ENCODE results near the gene TMEM80.

Gene TMEM80

GRCh38 chr11:709109-709997, 13.7 kb downstream of the TMEM80 start:
- Histone ChIP-seq H3K4me2 (ENCODE audit: low read length) (no peak overlapping the region), H4K20me1 (ENCODE audit: insufficient read depth, low read length) (no peaks in the 10 kb centered on the region), H3K4me3 (ENCODE audit: low read length) (no peak overlapping the region), H3K79me2 (ENCODE audit: low read length) (no peaks in the 10 kb centered on the region), H2AFZ (ENCODE audit: low read depth, low read length) (no peak overlapping the region), H3K9me3 (ENCODE audit: insufficient read depth, low read length) (no peaks in the 10 kb centered on the region), H3K27me3 (ENCODE audit: low read depth, low read length) (peaks cover 4% of the 10 kb centered on the region; the same call in 1 of the 2 replicates), H3K4me1 (ENCODE audit: low read length) (peaks cover 13% of the 10 kb centered on the region), H3K9ac (ENCODE audit: low read length) (no peak overlapping the region), H3K36me3 (replicated peaks; ENCODE audit: low read depth, low read length) (no peaks in the 10 kb centered on the region), H3K27ac (ENCODE audit: low read length) (no peak overlapping the region)
- no peak for TF ChIP-seq EZH2phosphoT487 (IDR thresholded peaks at IDR 0.05; ENCODE audit: low read depth)
- no peak for TF ChIP-seq CTCF (IDR thresholded peaks at IDR 0.05; ENCODE audit: low read depth, low read length)

- Histone ChIP-seq H3K4me2 (ENCODE audit: low read length) (no peak overlapping the region), H3K4me3 (ENCODE audit: low read length) (no peak overlapping the region), H3K9ac (ENCODE audit: low read length) (no peak overlapping the region), H3K36me3 (replicated peaks; ENCODE audit: low read depth, low read length) (no peaks in the 10 kb centered on the region), H3K4me1 (ENCODE audit: low read length) (peaks cover 13% of the 10 kb centered on the region), H3K27ac (ENCODE audit: low read length) (no peak overlapping the region), H3K27me3 (ENCODE audit: low read depth, low read length) (peaks cover 4% of the 10 kb centered on the region; the same call in 1 of the 2 replicates), H2AFZ (ENCODE audit: low read depth, low read length) (no peak overlapping the region), H4K20me1 (ENCODE audit: insufficient read depth, low read length) (no peaks in the 10 kb centered on the region), H3K9me3 (ENCODE audit: insufficient read depth, low read length) (no peaks in the 10 kb centered on the region), H3K79me2 (ENCODE audit: low read length) (no peaks in the 10 kb centered on the region)
- TF ChIP-seq EZH2phosphoT487 (IDR thresholded peaks at IDR 0.05; ENCODE audit: low read depth) (no peak), CTCF (IDR thresholded peaks at IDR 0.05; ENCODE audit: low read depth, low read length) (no peak)
Measured at GRCh38 chr11:714436-714835, 18.8 kb downstream of the TMEM80 start.

GRCh38 chr11:719214-720016, 23.8 kb downstream of the TMEM80 start:
- Histone ChIP-seq H3K4me2 (ENCODE audit: low read length) (no peak overlapping the region), H3K9me3 (ENCODE audit: insufficient read depth, low read length) (no peaks in the 10 kb centered on the region), H3K9ac (ENCODE audit: low read length) (no peak overlapping the region), H3K79me2 (ENCODE audit: low read length) (no peaks in the 10 kb centered on the region), H3K27ac (ENCODE audit: low read length) (no peak overlapping the region), H3K4me1 (ENCODE audit: low read length) (peaks cover 20% of the 10 kb centered on the region), H2AFZ (ENCODE audit: low read depth, low read length) (no peak overlapping the region), H4K20me1 (ENCODE audit: insufficient read depth, low read length) (no peaks in the 10 kb centered on the region), H3K4me3 (ENCODE audit: low read length) (no peak overlapping the region), H3K36me3 (replicated peaks; ENCODE audit: low read depth, low read length) (no peaks in the 10 kb centered on the region), H3K27me3 (ENCODE audit: low read depth, low read length) (peaks cover 10% of the 10 kb centered on the region)
- no peak for TF ChIP-seq CTCF (IDR thresholded peaks at IDR 0.05; ENCODE audit: low read depth, low read length)
- no peak for TF ChIP-seq EZH2phosphoT487 (IDR thresholded peaks at IDR 0.05; ENCODE audit: low read depth)
